GM21360 (cell line): ENCODE measurements around the gene ZNF610.

Experiments
- ATAC-seq: cut with Tn5 transposase; IDR thresholded peaks from one replicate; pipeline ENCODE4 v1.9.1; 2021; ENCODE audit warnings: mild to moderate bottlenecking, moderate library complexity; ENCODE audit not compliant: unreplicated experiment

Gene ZNF610

GRCh38 chr19:52397310-52398080 lies 61.5 kb downstream of the ZNF610 start, which contains the start of gene ZNF528:
ZNF528 (plus strand) TSS chr19:52397849; CDS start chr19:52402014, 4,165 bp downstream.
- peak; percentile 70 for ATAC-seq

DNA sequence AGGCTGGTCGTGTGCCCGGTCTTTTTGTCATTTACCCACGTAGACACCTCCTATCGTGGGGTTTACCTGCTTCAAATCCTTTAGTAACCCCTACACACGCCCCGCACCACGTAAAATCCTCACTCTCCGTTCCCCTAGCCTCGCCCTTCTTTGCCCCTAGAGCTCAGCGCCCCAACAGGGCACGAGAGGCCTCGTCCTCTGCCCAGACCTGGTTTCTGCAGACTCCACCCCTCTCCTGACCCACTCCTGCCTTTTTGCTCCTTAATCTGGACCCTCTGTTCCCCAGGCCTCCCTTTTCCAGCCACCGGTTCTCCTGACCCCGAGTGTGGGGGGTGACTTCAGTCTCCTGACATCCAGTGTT lies 62.0 kb downstream of the ZNF610 start:
- no peak for ATAC-seq

DNA sequence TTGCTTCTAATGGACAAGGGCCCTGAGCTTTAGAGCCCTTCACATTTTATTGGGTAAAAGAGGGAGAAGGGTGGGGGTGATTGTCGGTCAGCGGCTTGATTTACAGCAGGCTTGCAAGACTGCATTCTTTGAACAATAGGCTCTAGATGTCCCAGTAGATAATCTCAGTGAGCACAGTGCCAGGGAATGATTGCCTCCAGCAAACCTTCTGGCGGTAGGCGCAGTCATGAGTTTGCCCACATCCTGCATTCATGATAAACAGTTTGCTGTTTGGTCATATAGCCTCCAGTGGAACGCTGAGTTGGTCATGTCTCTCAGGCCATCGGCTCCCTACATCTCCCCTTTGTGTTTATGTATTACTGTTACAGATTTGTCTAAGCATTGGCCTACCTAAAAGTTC lies 74.2 kb downstream of the ZNF610 start:
- ATAC-seq, result no peak

- no peak for ATAC-seq
These were observed 79.7 kb downstream of the ZNF610 start for GRCh38 chr19:52415711-52416110.
